RPMI8226 (cell line): ENCODE results near the gene ZNF562.
A peak's percentile ranks its signal among the peaks of the same experiment; 100 is the strongest.

Experiments used
- DNase-seq: peaks from one replicate; pipeline ENCODE4 v3.0.0-alpha.2; 2015

The ZNF562 gene

GRCh38 chr19:9641810-9642209 lies 33.1 kb downstream of the ZNF562 start:
- DNase-seq: no peak

GRCh38 chr19:9640956-9641355 lies 33.9 kb downstream of the ZNF562 start:
- no peak for DNase-seq

GRCh38 chr19:9636018-9636417 lies 38.9 kb downstream of the ZNF562 start:
- DNase-seq: no peak

GRCh38 chr19:9627856-9628255 lies 47.0 kb downstream of the ZNF562 start:
- no peak for DNase-seq

GRCh38 chr19:9622531-9622930 lies 52.4 kb downstream of the ZNF562 start:
- DNase-seq: no peak

GRCh38 chr19:9621156-9622037 lies 53.5 kb downstream of the ZNF562 start, which contains the start of gene ZNF561:
TSS of gene ZNF561 (minus strand) at chr19:9621232. CDS start at chr19:9619456, 1,776 bp downstream.
- DNase-seq: peak; percentile 91

GRCh38 chr19:9620842-9621155 lies 54.1 kb downstream of the ZNF562 start:
- DNase-seq: no peak

- no peak for DNase-seq
Observed at GRCh38 chr19:9615844-9616243, 59.1 kb downstream of the ZNF562 start.

GRCh38 chr19:9610484-9611113 lies 64.3 kb downstream of the ZNF562 start:
- no peak for DNase-seq

GRCh38 chr19:9608912-9609311 lies 66.0 kb downstream of the ZNF562 start:
- no peak for DNase-seq

- no peak for DNase-seq
Observed at GRCh38 chr19:9597027-9597426, 77.9 kb downstream of the ZNF562 start.
